Spleen (tissue), 7 donors: Measurements from ENCODE around the gene PPP2R2D.

ENCODE experiments used
- CTCF ChIP-seq, 11 experiments: fragments of 200-600 bp in 7 of 11; fragments of 450-650 bp in 4 of 11; sonication (generic) in 4 of 11; IDR thresholded peaks in 8 of 11; conservative IDR thresholded peaks in 3 of 11; 1 replicate in 7 of 11; 2 replicates in 4 of 11; pipeline versions ENCODE4 v1.4.0 to v1.8.0; 2016 to 2021; ENCODE audit warnings: antibody characterized with exemption in 11 of 11, inconsistent platforms in 4 of 11, mild to moderate bottlenecking in 1 of 11
- POLR2A ChIP-seq, 3 donors: fragments of 450-650 bp; IDR thresholded peaks; one replicate each; pipeline ENCODE4 v1.5.1; 2017; ENCODE audit warnings: antibody characterized with exemption in 3 of 3, mild to moderate bottlenecking in 1 of 3
- POLR2AphosphoS5 ChIP-seq, 3 donors: sonication (generic); formaldehyde crosslinking; IDR thresholded peaks; one replicate each; pipeline ENCODE4 v1.5.1; 2017; ENCODE audit warnings: antibody characterized with exemption in 3 of 3
- donor health status: DM: no; HTN: no; CAD: no; lungs with moderate emphysema.
- donor health status: DM: no; HTN: no; CAD: no.
- donor health status: DM: no; HTN: no; CAD: no.

- no peak for TF ChIP-seq POLR2AphosphoS5 (IDR thresholded peaks at IDR 0.05)
- no peak for TF ChIP-seq CTCF (IDR thresholded peaks at IDR 0.05 in 8 of 11, conservative IDR thresholded peaks at IDR 0.05 in 3 of 11)
- TF ChIP-seq POLR2A (IDR thresholded peaks at IDR 0.05): no peak
These were observed 20.4 kb downstream of the PPP2R2D start for GRCh38 chr10:131921184-131921583.
